Neural crest cell (in vitro differentiated cells): Measurements from ENCODE around the gene FN1. TPM values are rescaled to one million over a fixed set of nuclear protein-coding genes. Genes with fewer than 3 reads are reported as not detected.

Experiments used
- DNase-seq: peaks from one replicate; pipeline ENCODE4 v3.0.0; 2021; ENCODE audit warnings: low read depth, mixed read lengths, low spot score
- H3K27ac Mint-ChIP-seq: one replicate; pipeline ENCODE4 v1.8.0; 2021; ENCODE audit warnings: mild to moderate bottlenecking, mixed read lengths; ENCODE audit not compliant: unreplicated experiment
- H3K27me3 Mint-ChIP-seq: 2 replicates; pipeline ENCODE4 v1.8.0; 2021; ENCODE audit warnings: low read depth, mild to moderate bottlenecking, mixed read lengths
- H3K36me3 Mint-ChIP-seq: 2 replicates; pipeline ENCODE4 v1.8.0; 2021; ENCODE audit warnings: low read depth, mild to moderate bottlenecking, mixed read lengths
- H3K4me1 Mint-ChIP-seq: 2 replicates; pipeline ENCODE4 v1.8.0; 2021; ENCODE audit warnings: mixed read lengths
- H3K4me3 Mint-ChIP-seq: one replicate; pipeline ENCODE4 v1.8.0; 2021; ENCODE audit warnings: mild to moderate bottlenecking, mixed read lengths
- H3K9me3 Mint-ChIP-seq: 2 replicates; pipeline ENCODE4 v1.8.0; 2021; ENCODE audit warnings: mixed read lengths
- CTCF ChIP-seq: fragments of 200-600 bp; sonication (generic); conservative IDR thresholded peaks from 2 replicates; pipeline ENCODE4 v1.5.0; 2021; ENCODE audit warnings: antibody characterized with exemption, mild to moderate bottlenecking
- total RNA-seq: library from RNA; stranded (reverse); gene quantifications from 2 replicates; pipeline ENCODE4 v1.2.1, GENCODE V29; 2021

The FN1 gene
- total RNA-seq, 1 donor from 2014 or later: 103 TPM

- H3K27ac Mint-ChIP-seq: no peak overlapping the region
- H3K36me3 Mint-ChIP-seq: peaks cover 6% of the 10 kb centered on the region
- no peaks in the 10 kb centered on the region for H3K4me1 Mint-ChIP-seq
- TF ChIP-seq CTCF: no peak
- no peaks in the 10 kb centered on the region for H3K27me3 Mint-ChIP-seq
- H3K4me3 Mint-ChIP-seq: no peak overlapping the region
- DNase-seq: no peak
- no peaks in the 10 kb centered on the region for H3K9me3 Mint-ChIP-seq
These were observed 19.9 kb downstream of the FN1 start for GRCh38 chr2:215415820-215416577.

GRCh38 chr2:215415218-215415617, 20.6 kb downstream of the FN1 start:
- no peak for TF ChIP-seq CTCF
- Mint-ChIP-seq H3K36me3 (peaks cover 6% of the 10 kb centered on the region), H3K27ac (no peak overlapping the region), H3K27me3 (no peaks in the 10 kb centered on the region), H3K9me3 (no peaks in the 10 kb centered on the region), H3K4me1 (no peaks in the 10 kb centered on the region), H3K4me3 (no peak overlapping the region)
- no peak for DNase-seq

GRCh38 chr2:215414674-215415073, 21.2 kb downstream of the FN1 start:
- Mint-ChIP-seq H3K27me3 (no peaks in the 10 kb centered on the region), H3K9me3 (no peaks in the 10 kb centered on the region), H3K4me3 (no peak overlapping the region), H3K4me1 (no peaks in the 10 kb centered on the region), H3K36me3 (peaks cover 7% of the 10 kb centered on the region), H3K27ac (no peak overlapping the region)
- TF ChIP-seq CTCF: no peak
- DNase-seq: no peak

- no peak for TF ChIP-seq CTCF
- Mint-ChIP-seq H3K4me3 (no peak overlapping the region), H3K27me3 (no peaks in the 10 kb centered on the region), H3K9me3 (no peaks in the 10 kb centered on the region), H3K4me1 (no peaks in the 10 kb centered on the region), H3K36me3 (peaks cover 9% of the 10 kb centered on the region), H3K27ac (no peak overlapping the region)
- DNase-seq: no peak
These were observed 21.9 kb downstream of the FN1 start for GRCh38 chr2:215413974-215414373.

GRCh38 chr2:215413484-215413777, 22.4 kb downstream of the FN1 start:
- DNase-seq: no peak
- no peaks in the 10 kb centered on the region for H3K9me3 Mint-ChIP-seq
- no peak overlapping the region for H3K4me3 Mint-ChIP-seq
- H3K4me1 Mint-ChIP-seq: no peaks in the 10 kb centered on the region
- peaks cover 9% of the 10 kb centered on the region for H3K36me3 Mint-ChIP-seq
- no peaks in the 10 kb centered on the region for H3K27me3 Mint-ChIP-seq
- H3K27ac Mint-ChIP-seq: no peak overlapping the region
- TF ChIP-seq CTCF: no peak
